CD4-positive, CD25-positive, alpha-beta regulatory T cell (primary cell): ENCODE data around the gene ZNF607. TPM values are rescaled to one million over a fixed set of nuclear protein-coding genes. Genes with fewer than 3 reads are reported as not detected.
A peak's percentile ranks its signal among the peaks of the same experiment; 100 is the strongest.

Source experiments
- ATAC-seq, 2 donors: fragments of 150-1000 bp; cut with Tn5 transposase; one replicate each; pipeline ENCODE4 v1.10.0; 2021; ENCODE audit warnings: low read depth in 2 of 2, moderate number of reproducible peaks in 2 of 2, moderate library complexity in 1 of 2
- DNase-seq, 3 donors: peaks; one replicate each; pipeline versions ENCODE4 v3.0.0 to v3.0.0-alpha.2; 2012 to 2022; ENCODE audit warnings: mixed read lengths in 1 of 3
- H3K27ac ChIP-seq: one replicate; pipeline ENCODE4 v1.7.0; 2013; ENCODE audit warnings: mild to moderate bottlenecking, low read length; ENCODE audit not compliant: insufficient read depth, poor library complexity, severe bottlenecking
- H3K27me3 ChIP-seq: one replicate; pipeline ENCODE4 v1.7.0; 2013; ENCODE audit warnings: low read length; ENCODE audit not compliant: control insufficient read depth, insufficient read depth
- H3K36me3 ChIP-seq: one replicate; pipeline ENCODE4 v1.7.0; 2013; ENCODE audit warnings: mild to moderate bottlenecking, low read length, moderate library complexity; ENCODE audit not compliant: control insufficient read depth, insufficient read depth
- H3K4me1 ChIP-seq: 2 replicates; pipeline ENCODE4 v1.7.0; 2013; ENCODE audit warnings: mild to moderate bottlenecking, low read length; ENCODE audit not compliant: insufficient read depth, control insufficient read depth, poor library complexity, severe bottlenecking
- H3K4me3 ChIP-seq: one replicate; pipeline ENCODE4 v1.7.0; 2013; ENCODE audit warnings: low read depth, mild to moderate bottlenecking, low read length, moderate library complexity
- H3K9me3 ChIP-seq, 2 experiments: 1 replicate in 1 of 2; 2 replicates in 1 of 2; pipeline ENCODE4 v1.7.0; 2013; ENCODE audit warnings: low read length in 2 of 2, mild to moderate bottlenecking in 1 of 2, moderate library complexity in 1 of 2; ENCODE audit not compliant: control insufficient read depth in 2 of 2
- H3K27ac Mint-ChIP-seq, 3 donors: one replicate each; pipeline ENCODE4 v1.8.0; 2020 to 2022; ENCODE audit warnings: mild to moderate bottlenecking in 3 of 3, mixed read lengths in 3 of 3, moderate library complexity in 2 of 3
- H3K27me3 Mint-ChIP-seq: one replicate; pipeline ENCODE4 v1.8.0; 2022; ENCODE audit warnings: mild to moderate bottlenecking, mixed read lengths
- H3K36me3 Mint-ChIP-seq: one replicate; pipeline ENCODE4 v1.8.0; 2020; ENCODE audit warnings: mixed read lengths
- H3K4me1 Mint-ChIP-seq, 4 donors: one replicate each; pipeline ENCODE4 v1.8.0; 2020 to 2022; ENCODE audit warnings: mixed read lengths in 4 of 4, mild to moderate bottlenecking in 1 of 4
- H3K4me3 Mint-ChIP-seq, 4 donors: one replicate each; pipeline ENCODE4 v1.8.0; 2020 to 2022; ENCODE audit warnings: mild to moderate bottlenecking in 4 of 4, mixed read lengths in 4 of 4, moderate library complexity in 3 of 4
- H3K9me3 Mint-ChIP-seq, 7 donors: one replicate each; pipeline ENCODE4 v1.8.0; 2020 to 2022; ENCODE audit warnings: mixed read lengths in 7 of 7, mild to moderate bottlenecking in 3 of 7, moderate library complexity in 2 of 7
- polyA plus RNA-seq, 4 donors: library from polyadenylated mRNA; unstranded; fragments of 300-500 nt; fragmentation: Illumina TruSeq; gene quantifications; one replicate each; pipeline ENCODE4 v1.2.3, GENCODE V29; 2021
- total RNA-seq: library from RNA; stranded (reverse); gene quantifications from one replicate; pipeline ENCODE4 v1.2.3, GENCODE V29; 2022

The ZNF607 gene
- total and polyA plus RNA-seq, 5 donors from 2014 or later, result 2.2 to 7.7 (median 5.5) TPM

- no peaks in the 10 kb centered on the region for H3K27me3 Mint-ChIP-seq
- Histone ChIP-seq H3K4me3 (no peak overlapping the region), H3K36me3 (peaks cover 6% of the 10 kb centered on the region), H3K9me3 (peaks cover 12 to 15% of the 10 kb centered on the region in 2 experiments), H3K27me3 (no peaks in the 10 kb centered on the region), H3K4me1 (peaks cover 12% of the 10 kb centered on the region), H3K27ac (no peak overlapping the region)
- H3K4me3 Mint-ChIP-seq, result peak overlapping the region in 1 of 4 donors; percentile 74
- ATAC-seq (no peak), DNase-seq (no peak)
- peaks cover 11 to 32% (median 15%) of the 10 kb centered on the region in 4 donors for H3K4me1 Mint-ChIP-seq
- peaks cover 23% of the 10 kb centered on the region for H3K36me3 Mint-ChIP-seq
- H3K27ac Mint-ChIP-seq, result no peak overlapping the region
- H3K9me3 Mint-ChIP-seq, result peaks cover 0 to 22% (median 6%) of the 10 kb centered on the region in 7 donors
Observed at GRCh38 chr19:37716140-37716539, 3.4 kb downstream of the ZNF607 start.

DNA sequence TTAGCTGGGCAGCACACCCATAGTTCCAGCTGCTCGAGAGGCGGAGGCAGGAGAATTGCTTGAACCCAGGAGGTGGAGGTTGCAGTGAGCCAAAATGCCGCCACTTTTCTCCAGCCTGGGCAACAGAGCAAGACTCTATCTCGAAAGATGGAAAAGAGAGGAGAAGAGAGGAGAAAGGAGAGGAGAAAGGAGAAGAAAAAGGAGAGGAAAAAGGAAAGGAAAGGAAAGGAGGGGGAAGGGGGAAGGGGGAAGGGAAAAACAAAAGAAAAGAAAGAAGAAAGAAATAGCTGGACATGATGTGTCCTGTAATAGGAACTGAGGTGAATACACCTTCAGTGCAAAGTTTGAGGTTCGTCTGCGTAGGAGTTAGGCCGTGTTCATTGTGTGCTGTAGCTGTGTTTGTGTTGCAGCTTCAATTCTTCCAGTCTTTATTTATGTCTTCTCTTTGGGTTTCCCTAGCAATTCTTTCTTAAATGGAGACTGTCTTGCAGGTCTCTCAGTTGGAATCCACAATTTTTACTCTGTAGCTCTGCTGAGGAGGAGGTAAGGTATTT is 13.4 kb downstream of the ZNF607 start:
- no peak for DNase-seq
- no peak overlapping the region for H3K27ac Mint-ChIP-seq
- no peaks in the 10 kb centered on the region for H3K27me3 Mint-ChIP-seq

DNA sequence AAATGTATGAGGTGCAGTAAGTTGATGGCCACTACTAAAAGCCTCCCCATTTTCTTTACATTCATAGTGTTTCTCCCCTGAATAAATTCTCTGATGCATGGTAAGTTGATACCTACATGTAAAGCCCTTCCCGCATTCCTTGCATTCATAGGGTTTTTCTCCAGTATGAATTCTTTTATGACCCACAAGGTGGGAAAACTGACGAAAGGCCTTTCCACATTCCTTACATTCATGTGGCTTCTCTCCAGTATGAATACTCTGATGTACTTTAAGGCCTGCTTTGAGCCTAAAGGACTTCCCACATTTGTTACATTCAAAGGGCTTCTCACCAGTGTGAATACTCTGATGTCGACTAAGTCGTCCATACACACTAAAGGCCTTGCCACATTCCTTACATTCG is 20.5 kb downstream of the ZNF607 start:
- H3K4me3 Mint-ChIP-seq, result no peak overlapping the region
- Histone ChIP-seq H3K4me3 (no peak overlapping the region), H3K27me3 (no peaks in the 10 kb centered on the region), H3K4me1 (no peaks in the 10 kb centered on the region), H3K9me3 (peaks cover 51 to 57% of the 10 kb centered on the region in 2 experiments), H3K27ac (no peak overlapping the region), H3K36me3 (peaks cover 27% of the 10 kb centered on the region)
- H3K9me3 Mint-ChIP-seq, result peaks cover 0 to 39% (median 27%) of the 10 kb centered on the region in 7 donors
- H3K4me1 Mint-ChIP-seq, result peaks cover 0 to 4% (median under 1%) of the 10 kb centered on the region in 4 donors
- no peak overlapping the region for H3K27ac Mint-ChIP-seq
- ATAC-seq, result no peak
- DNase-seq, result no peak
- peaks cover 56% of the 10 kb centered on the region for H3K36me3 Mint-ChIP-seq
- H3K27me3 Mint-ChIP-seq, result no peaks in the 10 kb centered on the region

More for the DNA sequence above, 13.4 kb downstream of the ZNF607 start:
- Histone ChIP-seq H3K9me3 (peaks cover 23 to 27% of the 10 kb centered on the region in 2 experiments), H3K27me3 (no peaks in the 10 kb centered on the region), H3K36me3 (peaks cover 29% of the 10 kb centered on the region), H3K27ac (no peak overlapping the region), H3K4me1 (no peaks in the 10 kb centered on the region), H3K4me3 (no peak overlapping the region)
- peaks cover 0 to 5% (median 3%) of the 10 kb centered on the region in 4 donors for H3K4me1 Mint-ChIP-seq
- no peak overlapping the region for H3K4me3 Mint-ChIP-seq
- peaks cover 69% of the 10 kb centered on the region for H3K36me3 Mint-ChIP-seq
- ATAC-seq, result no peak
- peaks cover 0 to 47% (median 19%) of the 10 kb centered on the region in 7 donors for H3K9me3 Mint-ChIP-seq

DNA sequence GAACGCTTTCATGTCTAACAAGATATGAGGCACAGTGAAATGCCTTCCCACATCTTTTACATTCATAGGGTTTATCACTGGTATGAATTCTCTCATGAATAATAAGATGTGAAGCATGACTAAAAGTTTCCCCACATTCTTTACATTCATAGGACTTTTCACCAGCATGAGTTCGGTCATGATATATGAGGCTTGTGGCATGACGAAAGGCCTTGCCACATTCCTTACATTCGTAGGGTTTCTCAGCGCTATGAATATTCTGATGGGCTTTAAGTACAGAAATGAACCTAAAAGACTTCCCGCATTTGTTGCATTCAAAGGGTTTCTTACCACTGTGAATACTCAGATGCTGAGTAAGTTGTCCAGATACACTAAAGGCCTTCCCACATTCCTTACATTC is 21.3 kb downstream of the ZNF607 start:
- peaks cover 50% of the 10 kb centered on the region for H3K36me3 Mint-ChIP-seq
- Histone ChIP-seq H3K9me3 (peaks cover 48 to 55% of the 10 kb centered on the region in 2 experiments), H3K4me1 (no peaks in the 10 kb centered on the region), H3K4me3 (no peak overlapping the region), H3K27me3 (no peaks in the 10 kb centered on the region), H3K36me3 (peaks cover 26% of the 10 kb centered on the region), H3K27ac (no peak overlapping the region)
- no peak overlapping the region for H3K4me3 Mint-ChIP-seq
- no peaks in the 10 kb centered on the region for H3K27me3 Mint-ChIP-seq
- H3K27ac Mint-ChIP-seq, result no peak overlapping the region
- ATAC-seq (no peak), DNase-seq (no peak)
- H3K4me1 Mint-ChIP-seq, result peaks cover 0 to 4% (median 1%) of the 10 kb centered on the region in 4 donors
- H3K9me3 Mint-ChIP-seq, result peaks cover 0 to 35% (median 25%) of the 10 kb centered on the region in 7 donors

- DNase-seq, result no peak
- peak overlapping the region in 1 of 4 donors; percentile 10 for H3K4me3 Mint-ChIP-seq
- H3K4me1 ChIP-seq, result peaks cover 9% of the 10 kb centered on the region
- H3K4me1 Mint-ChIP-seq, result peaks cover 4 to 18% (median 8%) of the 10 kb centered on the region in 4 donors
- no peak overlapping the region for H3K27ac ChIP-seq
- H3K36me3 ChIP-seq, result peaks cover 25% of the 10 kb centered on the region
- H3K27ac Mint-ChIP-seq, result no peak overlapping the region
- peaks cover 0 to 30% (median 20%) of the 10 kb centered on the region in 7 donors for H3K9me3 Mint-ChIP-seq
- H3K9me3 ChIP-seq, result peaks cover 36 to 43% of the 10 kb centered on the region in 2 experiments
- no peak overlapping the region for H3K4me3 ChIP-seq
- H3K27me3 ChIP-seq, result no peaks in the 10 kb centered on the region
- no peak for ATAC-seq
- peaks cover 31% of the 10 kb centered on the region for H3K36me3 Mint-ChIP-seq
- H3K27me3 Mint-ChIP-seq, result peaks cover under 1% of the 10 kb centered on the region
Observed at GRCh38 chr19:37695144-37695899, 24.2 kb downstream of the ZNF607 start.

GRCh38 chr19:37692956-37693620 is 26.5 kb downstream of the ZNF607 start:
- H3K27me3 Mint-ChIP-seq, result peaks cover 5% of the 10 kb centered on the region
- H3K27ac ChIP-seq, result no peak overlapping the region
- peaks cover 5% of the 10 kb centered on the region for H3K36me3 ChIP-seq
- H3K9me3 Mint-ChIP-seq, result peaks cover 0 to 17% (median 4%) of the 10 kb centered on the region in 7 donors
- no peak for DNase-seq
- no peak for ATAC-seq
- H3K4me1 ChIP-seq, result peaks cover 9% of the 10 kb centered on the region
- H3K4me3 Mint-ChIP-seq, result peak overlapping the region; percentile 38 to 79 (median 58)
- H3K9me3 ChIP-seq, result peaks cover 14 to 23% of the 10 kb centered on the region in 2 experiments
- no peak overlapping the region for H3K4me3 ChIP-seq
- peaks cover 15% of the 10 kb centered on the region for H3K36me3 Mint-ChIP-seq
- H3K27me3 ChIP-seq, result no peaks in the 10 kb centered on the region
- H3K27ac Mint-ChIP-seq, result no peak overlapping the region
- peaks cover 4 to 21% (median 7%) of the 10 kb centered on the region in 4 donors for H3K4me1 Mint-ChIP-seq

DNA sequence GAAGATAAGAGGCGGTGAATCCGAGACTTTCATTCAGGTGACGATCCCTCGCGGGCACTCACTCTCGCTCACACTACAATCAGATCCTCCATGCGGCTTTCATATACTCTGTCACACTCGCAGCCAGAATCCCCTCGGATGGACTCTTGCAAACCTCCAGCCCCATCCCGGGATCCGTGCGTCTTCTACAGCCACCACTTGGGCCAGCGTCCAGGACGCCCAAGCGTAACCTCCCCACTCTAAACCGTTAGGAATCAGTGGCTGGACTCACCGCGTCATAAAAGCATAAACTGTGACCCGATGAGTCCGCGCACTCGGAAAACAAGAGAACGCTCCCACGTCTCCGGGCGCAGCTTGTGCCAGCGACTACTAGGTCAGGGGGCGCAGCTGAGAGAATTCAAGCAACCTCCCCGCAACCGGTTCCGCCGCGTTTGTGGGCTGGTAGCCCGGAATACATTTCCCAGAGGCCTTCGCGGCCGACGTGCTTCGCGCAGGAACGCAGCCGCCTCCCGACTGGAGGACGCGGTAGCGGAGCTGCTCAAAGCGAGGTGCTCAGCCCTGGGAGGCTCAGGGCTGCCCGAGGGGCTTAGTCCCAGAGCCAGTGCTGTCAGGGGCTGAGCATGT is 27.6 kb downstream of the ZNF607 start:
- Mint-ChIP-seq H3K4me1 (peaks cover 4 to 24% (median 7%) of the 10 kb centered on the region in 4 donors), H3K4me3 (peak overlapping the region; percentile 61 to 98 (median 91)), H3K27ac (peak overlapping the region; percentile 95 to 99 (median 96)), H3K27me3 (peaks cover 5% of the 10 kb centered on the region), H3K36me3 (peaks cover 11% of the 10 kb centered on the region), H3K9me3 (peaks cover 0 to 15% (median 0%) of the 10 kb centered on the region in 7 donors)
- Histone ChIP-seq H3K4me3 (peak overlapping the region; percentile 82), H3K9me3 (peaks cover 4 to 13% of the 10 kb centered on the region in 2 experiments), H3K36me3 (peaks cover 3% of the 10 kb centered on the region), H3K4me1 (peaks cover 9% of the 10 kb centered on the region), H3K27ac (peak overlapping the region; percentile 60), H3K27me3 (no peaks in the 10 kb centered on the region)
- peak; percentile 36 to 87 (median 77) for DNase-seq
- ATAC-seq, result peak; percentile 92 to 94
